GM19193 (cell line): ENCODE data around the gene SNRNP200.

Experiments
- POLR2A ChIP-seq: IDR thresholded peaks from 4 replicates; pipeline ENCODE4 v1.6.1; 2011; ENCODE audit not compliant: insufficient read depth, insufficient read length; ENCODE audit errors: extremely low read depth

SNRNP200 gene

GRCh38 chr2:96251721-96252292, 53.5 kb downstream of the SNRNP200 start:
- TF ChIP-seq POLR2A, result no peak

DNA sequence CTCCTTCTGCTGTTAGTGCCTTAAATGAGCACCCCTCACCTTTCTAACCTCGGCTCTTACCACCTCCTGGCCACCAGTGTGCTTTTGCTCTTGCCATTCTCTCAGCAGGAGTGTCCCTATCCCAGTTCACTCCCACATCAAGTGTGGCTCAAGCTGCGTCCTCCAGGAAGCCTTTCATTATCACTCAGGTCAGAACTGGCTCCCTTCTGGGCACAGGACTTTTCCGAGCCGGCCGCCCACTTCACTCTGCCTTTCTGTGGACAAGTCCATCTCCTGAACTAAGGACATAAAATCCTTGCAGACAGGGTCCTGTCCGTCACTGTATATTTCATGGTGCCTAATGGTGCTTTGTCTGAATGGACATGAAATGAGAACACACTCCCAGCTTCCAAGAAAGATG, 55.2 kb downstream of the SNRNP200 start:
- no peak for TF ChIP-seq POLR2A

DNA sequence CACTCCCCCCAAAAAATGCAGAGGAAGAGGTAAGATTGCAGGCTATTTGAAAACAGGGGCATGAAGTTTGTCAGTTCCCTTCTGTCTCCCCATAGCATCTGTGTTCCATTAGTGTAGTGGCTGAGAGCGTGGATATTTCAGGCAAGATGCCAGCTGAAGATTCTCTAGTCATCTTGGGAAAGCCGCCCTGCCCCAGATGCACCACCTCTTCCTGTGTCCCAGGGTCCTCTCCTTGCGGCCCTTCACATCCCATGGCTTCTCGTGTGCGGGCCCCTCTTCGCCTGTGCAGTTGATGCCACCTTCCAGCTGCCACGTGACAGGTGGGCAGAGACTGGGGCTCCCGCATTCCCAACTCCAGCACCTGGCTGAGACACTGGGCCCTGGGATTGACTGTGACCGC, 55.7 kb downstream of the SNRNP200 start:
- peak; percentile 31 for TF ChIP-seq POLR2A

DNA sequence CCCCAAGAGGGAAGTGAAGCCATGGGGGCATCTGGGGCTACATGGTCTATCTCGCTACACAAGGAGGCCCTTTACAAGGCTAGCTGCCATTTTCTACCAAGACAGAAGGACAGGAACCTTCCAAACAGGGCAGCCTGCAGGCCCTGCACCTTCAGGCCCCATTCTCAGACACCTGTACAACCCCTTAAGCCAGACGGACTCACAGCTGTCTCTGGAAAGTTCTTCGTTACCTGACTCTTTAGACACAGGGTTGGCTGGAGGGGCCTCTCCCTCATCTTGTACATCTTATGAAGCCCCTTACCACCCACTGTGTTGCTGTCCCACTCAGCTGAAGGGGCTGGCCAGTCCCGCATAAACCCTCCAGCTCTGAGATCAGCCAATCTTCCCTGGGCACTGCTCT, 56.7 kb downstream of the SNRNP200 start:
- TF ChIP-seq POLR2A, result no peak

GRCh38 chr2:96247896-96248295, 57.5 kb downstream of the SNRNP200 start:
- TF ChIP-seq POLR2A, result no peak

DNA sequence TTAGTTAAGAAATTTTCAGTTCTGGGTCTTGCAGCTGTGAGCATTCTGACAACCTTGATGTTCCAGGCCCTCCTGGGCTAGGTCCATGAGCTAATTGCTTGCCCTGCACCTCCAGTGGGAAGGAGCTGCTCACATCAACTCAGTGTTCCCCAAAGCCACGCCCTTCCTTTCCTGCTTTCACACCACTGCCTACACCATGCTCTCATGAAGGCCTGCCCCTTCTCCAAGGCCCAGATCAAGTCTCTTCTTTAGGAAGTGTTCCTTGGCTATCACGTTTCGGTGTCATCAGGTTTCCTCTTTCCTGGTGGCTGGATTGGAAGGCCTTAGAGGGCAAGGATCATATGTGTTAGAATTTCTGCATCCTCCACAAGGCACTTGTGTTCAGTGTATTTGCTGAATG, 58.3 kb downstream of the SNRNP200 start:
- no peak for TF ChIP-seq POLR2A

- TF ChIP-seq POLR2A, result no peak
These were observed 59.5 kb downstream of the SNRNP200 start for GRCh38 chr2:96245609-96246390.

- TF ChIP-seq POLR2A, result no peak
These were observed 61.5 kb downstream of the SNRNP200 start for GRCh38 chr2:96243843-96244242.

DNA sequence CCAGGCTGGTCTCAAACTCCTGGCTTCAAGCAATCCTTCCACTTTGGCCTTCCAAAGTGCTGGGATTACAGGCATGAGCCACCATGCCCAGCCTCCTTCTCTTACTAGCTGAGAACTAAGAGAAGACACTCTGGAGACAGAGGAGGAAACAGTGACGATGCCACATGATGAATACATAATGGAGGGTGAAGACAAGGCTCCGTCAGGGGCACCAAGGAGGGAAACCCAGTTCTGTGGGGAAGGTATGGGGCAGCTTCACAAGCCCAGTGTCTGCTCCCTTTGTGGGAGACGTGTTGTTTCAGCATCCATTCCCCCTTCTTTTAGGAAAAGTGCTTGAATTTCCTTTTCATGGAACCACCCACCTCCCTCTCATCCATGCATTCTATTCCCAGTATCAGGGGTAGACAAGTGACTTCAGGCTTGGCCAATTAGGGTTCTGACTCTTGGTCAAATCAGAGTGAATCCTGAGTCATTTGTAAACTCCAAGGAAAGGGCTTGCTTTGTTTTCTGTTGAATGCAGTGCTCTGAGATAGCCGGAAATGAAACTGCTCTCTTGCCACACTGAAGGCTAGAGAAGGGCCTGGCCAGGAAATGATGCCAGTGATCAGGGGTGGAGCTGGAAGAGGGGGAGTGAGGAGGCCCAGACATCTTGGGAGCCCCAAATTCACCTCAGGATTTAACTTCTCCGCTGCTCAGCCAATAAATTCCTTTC, 63.3 kb downstream of the SNRNP200 start:
- TF ChIP-seq POLR2A, result no peak

DNA sequence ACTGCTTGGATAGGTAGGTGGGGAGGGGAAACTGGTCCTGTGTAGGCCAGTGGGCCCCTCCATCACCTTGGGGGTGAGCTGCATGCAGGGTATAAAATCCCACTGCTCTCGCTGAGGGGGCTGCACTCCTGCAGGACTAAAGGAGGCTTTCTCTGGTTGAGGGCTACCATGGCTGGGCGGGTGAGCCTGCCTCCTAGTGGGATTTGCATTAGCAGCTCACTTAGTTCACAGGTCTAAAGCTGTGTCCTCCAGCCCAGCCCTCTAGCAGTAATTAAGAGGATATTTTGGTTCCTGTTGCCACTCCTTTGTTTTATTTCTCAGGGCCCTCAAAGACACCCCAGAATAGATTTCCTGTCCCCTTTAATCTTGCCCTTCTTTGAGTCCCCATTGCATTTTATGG, 64.1 kb downstream of the SNRNP200 start:
- no peak for TF ChIP-seq POLR2A

- no peak for TF ChIP-seq POLR2A
These were observed 64.9 kb downstream of the SNRNP200 start for GRCh38 chr2:96240341-96241038.

GRCh38 chr2:96239745-96240264, 65.5 kb downstream of the SNRNP200 start:
- no peak for TF ChIP-seq POLR2A

- no peak for TF ChIP-seq POLR2A
These were observed 66.3 kb downstream of the SNRNP200 start for GRCh38 chr2:96239091-96239490.

GRCh38 chr2:96238266-96238665, 67.1 kb downstream of the SNRNP200 start:
- no peak for TF ChIP-seq POLR2A

DNA sequence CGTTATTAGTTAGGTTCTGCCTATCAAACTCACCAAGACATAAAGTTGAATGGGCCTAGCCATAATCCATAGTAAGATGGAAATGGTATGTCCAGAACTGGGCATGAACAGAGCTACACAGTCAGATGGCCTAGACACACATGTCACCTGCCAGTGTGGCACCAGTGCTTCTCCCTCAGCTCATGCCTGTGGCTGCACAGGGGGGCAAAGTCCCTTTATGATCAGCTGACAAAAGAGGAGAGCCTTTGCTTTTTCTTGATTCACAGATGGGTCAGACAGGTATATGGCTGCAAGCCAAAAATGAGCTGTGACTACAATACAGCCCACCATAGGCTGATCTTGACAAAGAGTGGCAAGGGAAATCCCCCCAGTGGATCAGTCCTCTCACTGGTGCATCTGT, 68.5 kb downstream of the SNRNP200 start:
- TF ChIP-seq POLR2A, result no peak
